GM12892 (cell line): Measurements from ENCODE around the gene IRF9.

Experiments used
- POLR2A ChIP-seq: IDR thresholded peaks from 2 replicates; pipeline ENCODE4 v1.6.1; 2011; ENCODE audit warnings: low read depth, low read length, control low read depth
- POLR2AphosphoS5 ChIP-seq: IDR thresholded peaks from 2 replicates; pipeline ENCODE4 v1.6.1; 2011; ENCODE audit warnings: low read depth, low read length, control low read depth
- TAF1 ChIP-seq: IDR thresholded peaks from 2 replicates; pipeline ENCODE4 v1.6.1; 2011; ENCODE audit warnings: low read depth, mild to moderate bottlenecking, control low read depth, low read length, borderline replicate concordance

GRCh38 chr14:24132976-24133375 is 28.1 kb upstream of the IRF9 start:
- TF ChIP-seq POLR2AphosphoS5, result no peak
- no peak for TF ChIP-seq TAF1
- no peak for TF ChIP-seq POLR2A
